ENCODE data around the gene ADGRG4. TPM values are rescaled to one million over a fixed set of nuclear protein-coding genes. Genes with fewer than 3 reads are reported as not detected.

ADGRG4 gene
- total and polyA plus RNA-seq, 2 of the 8 experiments (the other 6 are each of a cell fraction or from before 2014, with no cell fraction given), result not detected

DNA sequence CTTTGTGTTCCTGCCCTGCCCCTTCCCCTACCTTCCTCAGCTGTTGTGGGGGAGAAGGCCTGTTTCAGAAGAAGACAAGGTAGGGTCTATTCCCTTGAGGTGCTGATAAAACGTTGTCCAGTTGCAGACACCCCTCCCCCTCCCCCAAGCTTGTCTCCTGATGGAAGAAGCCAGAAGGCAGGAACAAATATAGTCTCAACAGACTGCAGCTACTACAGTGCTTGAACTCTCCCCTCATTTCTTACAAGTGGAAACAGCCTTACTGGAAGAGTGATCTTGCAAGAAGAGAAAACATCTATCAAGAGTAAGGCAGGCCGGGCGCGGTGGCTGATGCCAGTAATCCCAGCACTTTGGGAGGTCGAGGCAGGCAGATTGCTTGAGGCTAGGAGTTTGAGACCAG is 38.5 kb upstream of the ADGRG4 start:
- Histone ChIP-seq H3K9ac (replicated peaks in 1 of 4; ENCODE audit: extremely low read depth in 1 of 4, low read depth in 3 of 4, low read length in 3 of 4) (no peak overlapping the region), H2BK15ac (ENCODE audit: low read length) (no peak overlapping the region), H3K9me3 (ENCODE audit: insufficient read depth in 2 of 2, low read depth in 1 of 2, low read length in 1 of 2) (no peaks in the 10 kb centered on the region), H3K56ac (replicated peaks; ENCODE audit: insufficient read length, low read depth, low read length) (no peak overlapping the region), H3K4me1 (replicated peaks in 1 of 4; ENCODE audit: control insufficient read depth in 3 of 4, insufficient read depth in 4 of 4, low read length in 3 of 4) (no peaks in the 10 kb centered on the region), H3K4me3 (ENCODE audit: extremely low read depth in 1 of 4, insufficient read depth in 2 of 4, low read depth in 3 of 4, low read length in 4 of 4) (no peak overlapping the region), H3K23me2 (ENCODE audit: low read depth, low read length) (no peaks in the 10 kb centered on the region), H3K27ac (ENCODE audit: low read depth, low read length) (no peak overlapping the region), H3K79me1 (ENCODE audit: low read depth, low read length) (no peaks in the 10 kb centered on the region), H2BK5ac (ENCODE audit: low read depth, low read length) (no peak overlapping the region), H3K18ac (ENCODE audit: extremely low read depth, low read length) (no peak overlapping the region), H4K20me1 (replicated peaks in 1 of 2; ENCODE audit: control insufficient read depth in 1 of 2, insufficient read depth in 2 of 2, low read length in 2 of 2) (no peaks in the 10 kb centered on the region), H4K91ac (replicated peaks; ENCODE audit: insufficient read length, low read length) (no peak overlapping the region), H3K23ac (ENCODE audit: insufficient read length) (no peak overlapping the region), H3K36me3 (ENCODE audit: control insufficient read depth in 2 of 4, insufficient read depth in 4 of 4, low read length in 3 of 4) (no peaks in the 10 kb centered on the region), H2BK12ac (ENCODE audit: low read depth, low read length) (no peak overlapping the region), H3K27me3 (replicated peaks in 1 of 4; ENCODE audit: control insufficient read depth in 3 of 4, extremely low read depth in 1 of 4, insufficient read depth in 3 of 4, low read length in 3 of 4) (no peaks in the 10 kb centered on the region), H2AK5ac (ENCODE audit: low read depth, low read length) (no peak overlapping the region), H2BK120ac (replicated peaks; ENCODE audit: low read depth, low read length) (no peak overlapping the region), H2AFZ (ENCODE audit: low read length) (no peak overlapping the region), H3K79me2 (ENCODE audit: control insufficient read depth in 1 of 2, insufficient read depth in 2 of 2, low read length in 2 of 2) (no peaks in the 10 kb centered on the region), H4K8ac (ENCODE audit: extremely low read depth, insufficient read depth, low read length) (no peak overlapping the region), H3K14ac (ENCODE audit: insufficient read length) (no peak overlapping the region), H2BK20ac (ENCODE audit: low read length) (no peak overlapping the region), H4K5ac (ENCODE audit: insufficient read length, low read depth, low read length) (no peak overlapping the region), H3K4ac (replicated peaks; ENCODE audit: insufficient read length, low read depth, low read length) (no peak overlapping the region), H3K4me2 (ENCODE audit: insufficient read depth in 1 of 2, low read depth in 2 of 2, low read length in 2 of 2) (no peak overlapping the region)
- CTCF ChIA-PET (ENCODE audit: partially characterized antibody), result interaction anchor here (1.4 to 1.8 kb wide), 2 partner anchors 9 to 10 kb away, joined by 3 to 4 read pairs; no protein-coding TSS in a partner anchor
- TF ChIP-seq POLR2A (IDR thresholded peaks at IDR 0.05; ENCODE audit: control extremely low read depth in 1 of 2, low read depth in 2 of 2, low read length in 2 of 2) (no peak), SIX5 (IDR thresholded peaks at IDR 0.05; ENCODE audit: low read depth, low read length) (no peak)
- DNase-seq (ENCODE audit: low read depth in 1 of 2, low spot score in 2 of 2) (no peak), FAIRE-seq (no peak)
- 85% methylated on average over 5 of the region's 5 CpGs; no CpG with 5 or more reads in 1 of the 2 experiments for WGBS, 2 experiments (ENCODE audit: extremely low coverage in 1 of 2, insufficient coverage in 1 of 2, insufficient read length in 1 of 2, insufficient replicate concordance in 2 of 2, low coverage in 1 of 2, low lambda C conversion rate in 2 of 2, missing lambda C conversion rate in 1 of 2)
- POLR2A ChIA-PET (ENCODE audit: partially characterized antibody), result no interaction called here
